DND-41 (cell line): Measurements from ENCODE around the gene COLEC12.

ENCODE experiments used
- EZH2 ChIP-seq: IDR thresholded peaks from 3 replicates; pipeline ENCODE4 v1.6.1; 2012; ENCODE audit warnings: borderline replicate concordance, low read depth, mild to moderate bottlenecking, moderate library complexity, low read length, inconsistent platforms; ENCODE audit not compliant: severe bottlenecking
- TF ChIP-seq, protein P1 (sequence below): IDR thresholded peaks from 2 replicates; pipeline ENCODE4 v1.5.1; 2012; ENCODE audit warnings: borderline replicate concordance, low read length, moderate library complexity, mild to moderate bottlenecking; ENCODE audit not compliant: poor library complexity, severe bottlenecking; ENCODE audit errors: extremely low read depth

DNA sequence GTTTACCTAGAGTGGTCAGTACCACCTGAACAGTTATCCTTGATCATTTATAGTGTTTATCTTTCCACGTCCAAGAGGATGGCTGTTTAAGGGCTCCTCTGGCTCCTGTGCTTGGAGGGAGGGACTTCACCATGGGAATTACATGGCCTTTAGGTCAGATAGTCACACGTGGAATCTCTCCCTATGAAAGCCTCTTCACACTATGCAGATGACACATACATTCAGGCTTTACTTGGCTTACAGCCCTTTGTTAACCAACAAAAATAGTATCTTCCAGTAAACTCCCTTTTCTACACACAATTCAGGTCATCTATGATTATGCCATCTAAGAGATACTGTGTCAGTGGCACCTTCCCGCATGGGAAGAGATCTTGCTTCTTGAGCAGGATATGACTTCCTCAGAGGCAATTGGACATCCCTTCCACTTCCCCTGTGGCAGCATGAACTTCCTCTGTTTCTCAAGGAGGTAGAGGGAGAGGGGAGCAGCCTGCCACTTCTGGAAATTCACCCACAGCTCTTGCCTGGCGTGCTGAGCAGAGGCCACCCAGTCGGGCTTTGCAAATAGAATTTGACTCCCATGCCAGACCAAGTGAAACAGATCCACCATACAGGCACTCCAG lies 53.5 kb downstream of the COLEC12 start:
- TF ChIP-seq, protein P1, sequence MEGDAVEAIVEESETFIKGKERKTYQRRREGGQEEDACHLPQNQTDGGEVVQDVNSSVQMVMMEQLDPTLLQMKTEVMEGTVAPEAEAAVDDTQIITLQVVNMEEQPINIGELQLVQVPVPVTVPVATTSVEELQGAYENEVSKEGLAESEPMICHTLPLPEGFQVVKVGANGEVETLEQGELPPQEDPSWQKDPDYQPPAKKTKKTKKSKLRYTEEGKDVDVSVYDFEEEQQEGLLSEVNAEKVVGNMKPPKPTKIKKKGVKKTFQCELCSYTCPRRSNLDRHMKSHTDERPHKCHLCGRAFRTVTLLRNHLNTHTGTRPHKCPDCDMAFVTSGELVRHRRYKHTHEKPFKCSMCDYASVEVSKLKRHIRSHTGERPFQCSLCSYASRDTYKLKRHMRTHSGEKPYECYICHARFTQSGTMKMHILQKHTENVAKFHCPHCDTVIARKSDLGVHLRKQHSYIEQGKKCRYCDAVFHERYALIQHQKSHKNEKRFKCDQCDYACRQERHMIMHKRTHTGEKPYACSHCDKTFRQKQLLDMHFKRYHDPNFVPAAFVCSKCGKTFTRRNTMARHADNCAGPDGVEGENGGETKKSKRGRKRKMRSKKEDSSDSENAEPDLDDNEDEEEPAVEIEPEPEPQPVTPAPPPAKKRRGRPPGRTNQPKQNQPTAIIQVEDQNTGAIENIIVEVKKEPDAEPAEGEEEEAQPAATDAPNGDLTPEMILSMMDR = no peak
- TF ChIP-seq EZH2 = no peak
